ENCODE measurements around the gene OR51Q1.

Gene OR51Q1

DNA sequence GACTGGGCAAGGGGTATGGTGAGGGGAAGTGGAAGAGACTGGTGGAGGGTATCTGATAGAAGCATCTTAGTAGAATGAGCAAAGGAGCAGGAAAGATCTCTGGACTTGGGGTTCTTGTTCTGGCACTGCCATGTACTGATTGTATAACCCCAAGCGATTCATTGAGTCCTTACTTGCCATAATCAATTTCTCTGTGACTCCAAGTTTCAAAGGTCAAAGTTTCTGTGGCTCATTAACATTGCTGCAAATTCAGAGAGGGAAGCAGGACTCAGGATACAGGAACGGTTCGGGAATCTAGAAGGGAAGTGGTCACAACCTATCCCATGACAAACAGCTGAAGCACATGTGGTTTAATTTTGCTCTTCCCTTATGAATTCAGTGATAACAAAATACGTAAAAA, 27.5 kb downstream of the OR51Q1 start:
- in situ Hi-C loops (cut with HindIII; ENCODE audit: low pct_unique_long_range_greater_than_20kb, low sequenced_read_pairs): no loop called here
- TF ChIP-seq JUND (IDR thresholded peaks at IDR 0.05; ENCODE audit: low read depth): no peak
- no peak for DNase-seq (ENCODE audit: low read depth in 1 of 2, low spot score in 1 of 2)

- DNase-seq (ENCODE audit: low read depth in 1 of 2, low spot score in 1 of 2): no peak
- in situ Hi-C loops (cut with HindIII; ENCODE audit: low pct_unique_long_range_greater_than_20kb, low sequenced_read_pairs): no loop called here
- no peak for TF ChIP-seq JUND (IDR thresholded peaks at IDR 0.05; ENCODE audit: low read depth)
These were observed 39.2 kb downstream of the OR51Q1 start for GRCh38 chr11:5460983-5461621.

DNA sequence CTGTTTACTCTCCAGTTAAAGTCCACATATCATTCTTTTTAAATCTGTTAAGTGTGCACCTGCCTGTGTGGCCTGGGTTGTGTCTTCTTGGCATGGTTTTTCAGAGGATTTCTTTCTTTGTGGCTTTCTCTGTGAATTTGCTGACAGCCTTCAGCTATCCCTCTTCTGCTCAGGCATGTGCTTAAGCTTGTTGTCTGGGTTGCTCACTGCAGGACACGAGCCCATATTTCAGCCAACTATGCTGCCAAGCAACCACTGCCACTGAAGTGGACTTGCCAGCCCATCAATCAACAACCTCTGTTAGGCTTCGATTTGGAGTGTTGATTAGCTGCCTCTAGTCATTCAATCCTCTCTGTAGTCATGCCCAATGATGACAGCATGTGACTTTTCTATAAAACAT, 45.6 kb downstream of the OR51Q1 start:
- in situ Hi-C loops (cut with HindIII; ENCODE audit: low pct_unique_long_range_greater_than_20kb, low sequenced_read_pairs): no loop called here
- DNase-seq (ENCODE audit: low read depth in 1 of 2, low spot score in 1 of 2): no peak
- no peak for TF ChIP-seq JUND (IDR thresholded peaks at IDR 0.05; ENCODE audit: low read depth)

Measured in T47D (cell line).